ENCODE measurements around the gene TBCD. TPM values are rescaled to one million over a fixed set of nuclear protein-coding genes. Genes with fewer than 3 reads are reported as not detected.
"Not testable (repeated sequence)": the region's sequence is repeated elsewhere in the genome, so short reads cannot be mapped to it uniquely, and the experiment has no call there.

The TBCD gene
- polyA plus RNA-seq, 1 experiment: 38.6 TPM

DNA sequence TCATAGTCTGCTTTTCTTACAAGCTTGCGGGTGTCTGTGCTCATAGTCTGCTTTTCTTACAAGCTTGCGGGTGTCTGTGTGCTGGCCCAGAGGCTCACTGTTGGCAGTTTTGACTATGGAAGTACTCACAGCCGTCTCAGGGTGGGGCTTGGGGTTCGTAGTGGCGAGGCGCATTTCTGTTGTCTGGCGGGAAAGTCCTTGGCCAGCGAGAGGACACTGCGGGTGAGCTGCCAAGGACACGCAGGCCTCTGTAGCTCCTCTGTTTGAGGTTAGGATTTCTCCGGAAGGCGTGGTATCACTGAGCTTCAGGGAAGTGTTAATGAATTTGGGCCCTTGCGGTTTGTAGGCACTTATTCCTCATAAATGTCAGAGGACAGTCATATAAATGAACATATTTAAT lies 13.5 kb downstream of the TBCD start:
- H3K4me3 ChIP-seq (ENCODE audit: low read depth, low read length): no peak overlapping the region
- no peaks in the 10 kb centered on the region for H3K27me3 ChIP-seq (ENCODE audit: control insufficient read depth, insufficient read depth, low read length)
- no peak for DNase-seq (ENCODE audit: low read depth)
- POLR2A ChIA-PET: no interaction called here
- peaks cover 4% of the 10 kb centered on the region for H3K36me3 ChIP-seq (ENCODE audit: control insufficient read depth, insufficient read depth, low read length)
- TF ChIP-seq, protein P1, sequence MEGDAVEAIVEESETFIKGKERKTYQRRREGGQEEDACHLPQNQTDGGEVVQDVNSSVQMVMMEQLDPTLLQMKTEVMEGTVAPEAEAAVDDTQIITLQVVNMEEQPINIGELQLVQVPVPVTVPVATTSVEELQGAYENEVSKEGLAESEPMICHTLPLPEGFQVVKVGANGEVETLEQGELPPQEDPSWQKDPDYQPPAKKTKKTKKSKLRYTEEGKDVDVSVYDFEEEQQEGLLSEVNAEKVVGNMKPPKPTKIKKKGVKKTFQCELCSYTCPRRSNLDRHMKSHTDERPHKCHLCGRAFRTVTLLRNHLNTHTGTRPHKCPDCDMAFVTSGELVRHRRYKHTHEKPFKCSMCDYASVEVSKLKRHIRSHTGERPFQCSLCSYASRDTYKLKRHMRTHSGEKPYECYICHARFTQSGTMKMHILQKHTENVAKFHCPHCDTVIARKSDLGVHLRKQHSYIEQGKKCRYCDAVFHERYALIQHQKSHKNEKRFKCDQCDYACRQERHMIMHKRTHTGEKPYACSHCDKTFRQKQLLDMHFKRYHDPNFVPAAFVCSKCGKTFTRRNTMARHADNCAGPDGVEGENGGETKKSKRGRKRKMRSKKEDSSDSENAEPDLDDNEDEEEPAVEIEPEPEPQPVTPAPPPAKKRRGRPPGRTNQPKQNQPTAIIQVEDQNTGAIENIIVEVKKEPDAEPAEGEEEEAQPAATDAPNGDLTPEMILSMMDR (IDR thresholded peaks at IDR 0.05; ENCODE audit: insufficient read depth, low read depth, low read length): no peak
- CTCF ChIA-PET: interaction anchor here (1.6 to 2.1 kb wide), 2 partner anchors 10 to 97 kb away, joined by 5 to 9 read pairs; no protein-coding TSS in a partner anchor

DNA sequence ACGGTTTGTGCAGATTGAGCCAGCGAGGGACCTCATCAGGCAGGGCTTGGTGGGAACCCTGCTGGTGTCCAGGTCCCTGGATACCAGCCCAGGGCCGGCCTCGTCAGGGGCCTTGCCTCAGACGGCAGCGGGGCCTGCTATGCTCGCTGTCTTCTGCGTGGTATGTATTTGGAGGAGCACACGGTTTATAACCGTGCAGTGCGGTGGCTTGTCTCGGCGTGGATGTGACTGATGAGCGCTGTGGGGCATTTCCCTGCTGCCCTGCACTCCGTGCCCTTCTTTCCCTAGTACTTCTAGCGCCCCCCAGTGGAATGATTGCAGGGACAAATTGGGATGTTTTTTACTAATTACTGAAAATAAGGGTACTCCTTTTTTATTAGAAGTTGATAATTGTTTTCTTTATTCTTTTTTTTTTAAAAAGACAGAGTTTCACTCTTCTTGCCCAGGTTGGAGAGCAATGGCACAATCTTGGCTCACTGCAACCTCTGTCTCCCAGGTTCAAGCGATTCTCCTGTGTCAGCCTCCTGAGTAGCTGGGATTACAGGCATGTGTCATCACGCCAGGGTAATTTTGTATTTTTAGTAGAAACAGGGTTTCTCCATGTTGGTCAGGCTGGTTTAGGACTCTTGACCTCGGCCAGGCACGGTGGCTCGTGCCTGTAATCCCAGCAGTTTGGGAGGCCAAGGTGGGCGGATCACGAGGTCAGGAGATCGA lies 15.3 kb downstream of the TBCD start:
- no peak for DNase-seq (ENCODE audit: low read depth)
- ChIA-PET CTCF (interaction anchor here (1.0 to 1.2 kb wide), 3 partner anchors 8 to 99 kb away, joined by 3 to 6 read pairs (median 4); no protein-coding TSS in a partner anchor), POLR2A (no interaction called here)

DNA sequence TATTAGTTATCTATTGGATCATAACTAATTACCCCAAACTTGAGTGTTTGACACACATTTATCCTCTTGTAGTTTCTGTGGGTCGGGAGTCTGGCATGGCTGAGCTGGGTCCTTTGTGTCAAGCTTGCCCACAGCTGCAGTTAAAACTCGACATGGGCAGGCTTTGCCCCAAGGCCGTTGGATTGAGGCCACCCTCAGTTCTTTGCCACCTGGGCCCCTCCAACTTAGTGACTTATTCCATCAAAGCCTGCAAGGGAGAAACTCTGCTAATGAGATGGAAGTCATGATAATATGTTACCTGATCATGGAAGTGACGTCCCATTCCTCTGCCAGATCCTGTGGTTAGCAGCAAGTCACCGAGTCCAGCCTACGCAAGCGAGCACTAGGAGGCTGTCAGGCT lies 17.2 kb downstream of the TBCD start:
- no peaks in the 10 kb centered on the region for H3K27me3 ChIP-seq (ENCODE audit: control insufficient read depth, insufficient read depth, low read length)
- ChIA-PET CTCF (interaction anchor here (1.2 kb wide), 1 partner anchor 100 kb away, joined by 3 read pairs; no protein-coding TSS in a partner anchor), POLR2A (no interaction called here)
- H3K36me3 ChIP-seq (ENCODE audit: control insufficient read depth, insufficient read depth, low read length): peaks cover 4% of the 10 kb centered on the region
- DNase-seq (ENCODE audit: low read depth): no peak
- no peak overlapping the region for H3K4me3 ChIP-seq (ENCODE audit: low read depth, low read length)
- TF ChIP-seq, protein P1 (IDR thresholded peaks at IDR 0.05; ENCODE audit: insufficient read depth, low read depth, low read length): no peak

More for the DNA sequence above, 15.3 kb downstream of the TBCD start:
- H3K36me3 ChIP-seq (ENCODE audit: control insufficient read depth, insufficient read depth, low read length): peaks cover 4% of the 10 kb centered on the region
- TF ChIP-seq, protein P1 (IDR thresholded peaks at IDR 0.05; ENCODE audit: insufficient read depth, low read depth, low read length): peak; percentile 64
- H3K27me3 ChIP-seq (ENCODE audit: control insufficient read depth, insufficient read depth, low read length): no peaks in the 10 kb centered on the region
- H3K4me3 ChIP-seq (ENCODE audit: low read depth, low read length): no peak overlapping the region

DNA sequence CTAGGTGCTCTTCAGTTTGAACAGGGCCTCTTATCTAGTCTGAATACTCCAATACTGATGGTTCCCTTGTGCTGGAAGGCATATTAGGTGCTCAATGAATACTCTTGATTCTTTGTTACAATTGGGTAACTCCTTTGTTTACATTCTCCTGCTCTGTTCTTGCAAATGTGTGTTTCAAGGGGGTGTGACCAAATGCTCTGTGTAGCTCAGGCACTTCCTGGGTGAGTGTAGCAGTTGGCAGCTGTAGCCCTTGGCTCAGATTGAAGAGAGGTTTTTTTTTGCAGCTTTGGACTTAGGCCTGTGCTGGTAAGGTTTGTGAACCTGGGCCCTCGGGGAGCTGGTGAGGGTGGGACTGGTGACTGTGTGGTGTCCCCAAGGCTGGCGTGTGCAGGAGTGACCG lies 20.2 kb downstream of the TBCD start:
- Histone ChIP-seq H3K27me3 (ENCODE audit: control insufficient read depth, insufficient read depth, low read length) (no peaks in the 10 kb centered on the region), H3K36me3 (ENCODE audit: control insufficient read depth, insufficient read depth, low read length) (peaks cover 5% of the 10 kb centered on the region), H3K4me3 (ENCODE audit: low read depth, low read length) (no peak overlapping the region)
- CTCF ChIA-PET: interaction anchor here (0.6 to 1.2 kb wide), 4 partner anchors 10 to 105 kb away, joined by 3 to 4 read pairs (median 4); no protein-coding TSS in a partner anchor
- DNase-seq (ENCODE audit: low read depth): no peak
- POLR2A ChIA-PET: no interaction called here
- TF ChIP-seq, protein P1 (IDR thresholded peaks at IDR 0.05; ENCODE audit: insufficient read depth, low read depth, low read length): no peak

DNA sequence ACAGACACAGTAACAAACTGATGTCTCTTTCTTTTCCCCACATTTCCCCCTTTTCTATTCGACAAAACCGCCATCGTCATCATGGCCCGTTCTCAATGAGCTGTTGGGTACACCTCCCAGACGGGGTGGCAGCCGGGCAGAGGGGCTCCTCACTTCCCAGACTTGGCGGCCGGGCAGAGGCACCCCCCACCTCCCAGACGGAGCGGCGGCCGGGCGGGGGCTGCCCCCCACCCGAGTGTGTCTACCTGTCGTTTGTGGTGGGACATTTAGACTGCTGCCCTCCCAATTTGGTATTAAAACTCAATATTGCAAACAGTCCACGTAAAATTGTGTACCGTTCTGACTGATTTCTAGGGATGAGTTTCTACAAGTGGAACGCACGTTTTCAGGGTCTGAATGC lies 22.6 kb downstream of the TBCD start:
- H3K4me3 ChIP-seq (ENCODE audit: low read depth, low read length); H3K36me3 ChIP-seq (ENCODE audit: control insufficient read depth, insufficient read depth, low read length); H3K27me3 ChIP-seq (ENCODE audit: control insufficient read depth, insufficient read depth, low read length); POLR2A ChIA-PET; DNase-seq (ENCODE audit: low read depth): not testable (repeated sequence)
- CTCF ChIA-PET: interaction anchor here (0.6 to 2.8 kb wide), 7 partner anchors 8 to 119 kb away, joined by 3 to 10 read pairs (median 5); no protein-coding TSS in a partner anchor
